Activated naive CD4-positive, alpha-beta T cell treated with anti-CD3 and anti-CD28 coated beads, Interleukin-2, amount 50 U/mL, for 24 hours (primary cell): ENCODE data around the gene GALNT16.

Source experiments
- H3K27ac Mint-ChIP-seq: one replicate; pipeline ENCODE4 v1.8.0; 2021; ENCODE audit warnings: mild to moderate bottlenecking, mixed read lengths
- H3K27me3 Mint-ChIP-seq: one replicate; pipeline ENCODE4 v1.8.0; 2021; ENCODE audit warnings: mixed read lengths
- H3K36me3 Mint-ChIP-seq: one replicate; pipeline ENCODE4 v1.8.0; 2021; ENCODE audit warnings: mixed read lengths
- H3K4me1 Mint-ChIP-seq: one replicate; pipeline ENCODE4 v1.8.0; 2021; ENCODE audit warnings: mixed read lengths
- H3K4me3 Mint-ChIP-seq: one replicate; pipeline ENCODE4 v1.8.0; 2021; ENCODE audit warnings: mild to moderate bottlenecking, mixed read lengths
- H3K9me3 Mint-ChIP-seq: one replicate; pipeline ENCODE4 v1.8.0; 2021; ENCODE audit warnings: mixed read lengths

The GALNT16 gene

DNA sequence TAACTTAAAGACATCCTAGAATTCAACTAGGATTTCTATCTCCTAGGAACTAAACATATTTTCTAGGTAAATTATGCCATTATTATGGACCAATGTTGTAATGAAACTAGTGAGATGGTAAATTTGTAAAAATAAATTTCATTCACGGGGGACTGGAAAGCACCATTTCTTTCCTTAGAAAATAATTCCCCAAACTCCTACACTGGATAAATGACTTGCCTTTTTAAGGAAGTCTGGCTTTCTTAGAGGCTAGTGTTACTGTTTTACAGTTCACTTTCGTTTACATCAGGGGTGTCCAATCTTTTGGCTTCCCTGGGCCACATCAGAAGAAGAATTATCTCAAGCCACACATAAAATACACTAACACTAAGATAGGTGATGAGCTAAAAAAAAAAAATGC lies 141.9 kb downstream of the GALNT16 start:
- H3K4me1 Mint-ChIP-seq, result peaks cover 57% of the 10 kb centered on the region
- H3K9me3 Mint-ChIP-seq, result no peaks in the 10 kb centered on the region
- no peak overlapping the region for H3K27ac Mint-ChIP-seq
- H3K36me3 Mint-ChIP-seq, result peaks cover 13% of the 10 kb centered on the region
- H3K4me3 Mint-ChIP-seq, result no peak overlapping the region
- H3K27me3 Mint-ChIP-seq, result no peaks in the 10 kb centered on the region

DNA sequence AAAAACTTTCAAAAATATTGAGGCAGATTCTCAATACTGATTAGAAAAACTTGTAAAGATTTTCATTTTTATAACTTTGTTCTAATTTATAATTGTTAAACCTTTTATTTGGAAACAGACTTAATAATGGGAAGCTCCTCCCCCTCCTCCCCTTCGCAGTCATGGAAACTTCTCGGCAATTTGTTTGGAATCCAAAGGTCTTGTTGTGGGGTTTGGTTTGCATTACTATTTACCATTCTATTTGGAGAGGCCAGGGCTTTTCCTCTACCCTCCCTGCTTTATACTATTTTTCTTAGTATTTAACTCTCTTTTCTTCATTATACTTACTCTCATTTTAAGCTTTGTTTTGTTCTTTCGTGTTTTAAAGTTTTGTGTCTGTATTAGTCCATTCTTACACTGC lies 144.5 kb downstream of the GALNT16 start:
- peaks cover 64% of the 10 kb centered on the region for H3K4me1 Mint-ChIP-seq
- H3K4me3 Mint-ChIP-seq, result no peak overlapping the region
- no peaks in the 10 kb centered on the region for H3K27me3 Mint-ChIP-seq
- peaks cover 12% of the 10 kb centered on the region for H3K36me3 Mint-ChIP-seq
- no peaks in the 10 kb centered on the region for H3K9me3 Mint-ChIP-seq
- H3K27ac Mint-ChIP-seq, result no peak overlapping the region

DNA sequence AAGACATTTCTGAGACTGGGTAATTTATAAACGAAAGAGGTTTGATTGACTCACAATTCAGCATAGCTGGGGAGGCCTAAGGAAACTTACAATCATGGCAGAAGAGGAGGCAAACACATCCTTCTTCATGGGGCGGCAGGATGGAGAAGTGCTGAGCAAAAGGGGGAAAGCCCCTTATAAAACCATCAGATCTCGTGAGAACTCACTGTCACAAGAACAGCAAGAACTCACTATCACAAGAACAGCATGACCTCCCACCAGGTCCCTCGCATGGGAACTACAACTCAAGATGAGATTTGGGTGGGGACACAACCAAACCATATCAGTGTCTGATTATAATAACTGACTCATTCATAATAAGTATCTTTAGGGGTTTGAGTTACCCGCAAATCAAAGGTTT lies 144.9 kb downstream of the GALNT16 start:
- Mint-ChIP-seq H3K27ac (no peak overlapping the region), H3K4me1 (peaks cover 60% of the 10 kb centered on the region), H3K36me3 (peaks cover 12% of the 10 kb centered on the region), H3K27me3 (no peaks in the 10 kb centered on the region), H3K4me3 (no peak overlapping the region), H3K9me3 (no peaks in the 10 kb centered on the region)

DNA sequence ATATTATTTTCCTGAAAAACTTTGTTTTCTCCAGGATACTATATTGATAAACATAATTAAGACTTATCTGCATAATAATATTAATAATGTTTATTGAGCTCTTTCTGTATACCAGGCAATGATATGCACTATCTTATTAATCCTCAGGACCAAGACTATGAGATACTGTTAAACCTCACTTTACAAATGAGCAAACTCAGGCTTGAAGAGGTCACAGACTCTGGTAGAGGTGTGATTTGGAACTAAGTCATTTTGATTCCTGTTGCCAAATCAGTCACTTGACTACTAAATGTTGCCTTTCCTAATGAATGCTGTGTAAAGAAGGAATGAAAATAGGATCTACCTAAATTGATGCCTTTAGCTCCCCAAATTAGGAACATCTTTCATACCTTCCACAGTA lies 145.8 kb downstream of the GALNT16 start:
- Mint-ChIP-seq H3K9me3 (no peaks in the 10 kb centered on the region), H3K27me3 (no peaks in the 10 kb centered on the region), H3K27ac (no peak overlapping the region), H3K4me1 (peaks cover 51% of the 10 kb centered on the region), H3K4me3 (no peak overlapping the region), H3K36me3 (peaks cover 8% of the 10 kb centered on the region)
